HG03280 (cell line): ENCODE data around the gene STK32B.

ENCODE experiments used
- ATAC-seq: cut with Tn5 transposase; IDR thresholded peaks from one replicate; pipeline ENCODE4 v1.9.1; 2021; ENCODE audit warnings: mild to moderate bottlenecking, moderate library complexity; ENCODE audit not compliant: unreplicated experiment

Gene STK32B

DNA sequence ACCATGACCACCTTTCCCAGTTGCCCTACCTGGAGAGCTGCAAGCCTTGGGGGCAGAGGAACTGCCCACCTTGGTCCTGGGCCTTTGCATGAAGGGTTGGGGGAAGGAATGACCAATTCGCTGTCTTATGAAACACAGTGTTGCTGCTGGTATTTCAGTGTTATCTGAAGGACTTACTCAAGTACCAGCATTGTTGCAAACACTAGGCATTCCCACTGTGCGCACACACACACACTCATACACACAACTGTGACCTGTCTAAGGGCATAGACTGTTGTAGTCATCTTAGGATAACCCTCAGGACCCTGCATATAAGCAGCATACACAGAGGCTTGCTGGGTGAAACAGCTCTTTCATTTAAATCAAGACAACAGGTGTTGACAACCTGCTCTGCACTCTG is 446.2 kb downstream of the STK32B start:
- ATAC-seq: no peak

DNA sequence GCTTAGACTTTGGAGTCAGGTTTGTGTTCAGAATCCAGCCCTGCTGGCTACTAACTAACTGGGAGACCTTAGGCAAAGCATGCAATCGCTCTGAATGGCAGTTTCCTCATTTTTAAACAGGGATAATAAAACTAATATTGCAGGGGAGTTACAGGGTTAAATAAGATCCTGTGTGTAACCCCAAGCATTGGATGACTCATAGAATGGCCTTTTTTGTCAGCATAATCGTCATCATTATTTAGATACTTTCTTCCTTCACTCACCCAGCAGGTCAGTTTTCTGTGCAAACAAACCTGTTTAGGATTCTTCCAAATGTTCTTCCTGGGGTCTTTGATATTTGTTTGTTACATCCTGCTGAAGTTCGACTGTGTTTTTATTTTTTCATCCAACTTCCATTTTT is 448.9 kb downstream of the STK32B start:
- ATAC-seq: no peak

DNA sequence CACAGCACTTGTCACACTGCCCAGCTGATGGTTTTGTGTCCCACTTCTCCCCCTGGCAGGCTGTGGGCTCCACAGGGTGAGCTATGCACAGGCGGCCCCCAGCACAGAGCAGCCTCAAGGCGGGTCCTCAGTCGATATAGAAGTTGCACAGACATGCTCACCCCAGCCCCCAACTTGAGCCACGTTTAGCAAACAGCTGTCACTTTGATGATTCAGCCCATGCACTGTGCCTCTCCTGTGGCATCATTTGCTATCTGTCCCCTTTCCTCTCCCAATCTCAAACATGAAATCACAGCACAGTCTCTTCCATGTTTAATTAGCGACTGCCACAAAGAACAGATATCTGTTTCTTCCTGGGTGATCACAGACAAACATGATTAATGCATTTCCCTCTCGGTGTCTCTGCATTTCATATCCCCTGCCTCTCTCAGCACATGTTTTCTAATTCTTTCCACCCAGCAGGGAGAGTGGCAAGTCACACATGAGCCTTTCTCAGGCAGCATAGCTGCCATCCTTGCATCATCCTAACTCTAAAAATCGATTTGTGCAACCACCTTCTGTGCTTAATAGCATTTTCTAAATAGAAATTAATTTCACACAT is 452.2 kb downstream of the STK32B start:
- no peak for ATAC-seq

DNA sequence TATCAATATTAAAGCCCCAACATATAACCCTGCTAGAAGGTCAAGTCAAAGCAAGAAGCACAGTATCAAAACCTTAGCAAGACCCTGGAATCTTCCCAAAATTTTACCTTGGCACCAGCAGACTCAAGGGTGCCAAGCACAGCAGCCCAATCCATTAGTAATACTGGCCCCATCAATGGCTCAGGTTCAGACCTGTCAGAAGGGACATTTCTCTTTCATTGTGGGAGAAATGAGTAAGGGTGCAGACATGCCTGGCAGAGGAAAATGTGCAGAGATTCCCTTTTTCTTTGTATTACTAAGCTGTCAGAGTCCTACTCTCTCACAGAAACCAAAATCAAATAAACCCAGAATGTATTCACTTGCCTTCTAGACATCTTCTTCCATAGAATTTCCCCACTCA is 453.2 kb downstream of the STK32B start:
- ATAC-seq: no peak

GRCh38 chr4:5510504-5510903 is 459.2 kb downstream of the STK32B start:
- no peak for ATAC-seq

GRCh38 chr4:5511791-5512190 is 460.5 kb downstream of the STK32B start:
- ATAC-seq: no peak

GRCh38 chr4:5515646-5516045 is 464.4 kb downstream of the STK32B start:
- ATAC-seq: no peak

- ATAC-seq: no peak
Observed at GRCh38 chr4:5517372-5517771, 466.1 kb downstream of the STK32B start.

- no peak for ATAC-seq
Observed at GRCh38 chr4:5524446-5525299, 473.4 kb downstream of the STK32B start.

- no peak for ATAC-seq
Observed at GRCh38 chr4:5526080-5526846, 475.0 kb downstream of the STK32B start.

DNA sequence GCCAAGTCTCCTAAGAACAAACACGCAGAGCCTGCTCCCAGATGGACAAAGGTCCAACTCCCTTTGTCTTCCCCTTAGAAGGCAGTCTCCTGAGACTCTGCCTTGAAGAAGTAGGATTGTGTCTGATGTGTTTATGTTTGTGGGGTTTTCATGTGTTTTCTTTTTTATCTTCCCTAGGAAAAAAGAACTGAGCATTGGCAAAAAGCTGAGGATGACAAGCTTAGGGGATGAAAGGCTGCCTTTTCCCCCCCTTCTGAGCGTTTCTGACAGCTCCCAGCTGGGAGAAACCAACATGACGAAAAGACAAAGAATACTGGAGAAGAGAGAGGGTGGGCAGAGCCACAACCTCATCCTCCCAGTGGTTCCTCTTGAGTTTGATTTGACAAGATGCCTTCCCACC is 475.9 kb downstream of the STK32B start:
- no peak for ATAC-seq

GRCh38 chr4:5528031-5528436 is 476.8 kb downstream of the STK32B start:
- no peak for ATAC-seq

- no peak for ATAC-seq
Observed at GRCh38 chr4:5532100-5532499, 480.8 kb downstream of the STK32B start.

DNA sequence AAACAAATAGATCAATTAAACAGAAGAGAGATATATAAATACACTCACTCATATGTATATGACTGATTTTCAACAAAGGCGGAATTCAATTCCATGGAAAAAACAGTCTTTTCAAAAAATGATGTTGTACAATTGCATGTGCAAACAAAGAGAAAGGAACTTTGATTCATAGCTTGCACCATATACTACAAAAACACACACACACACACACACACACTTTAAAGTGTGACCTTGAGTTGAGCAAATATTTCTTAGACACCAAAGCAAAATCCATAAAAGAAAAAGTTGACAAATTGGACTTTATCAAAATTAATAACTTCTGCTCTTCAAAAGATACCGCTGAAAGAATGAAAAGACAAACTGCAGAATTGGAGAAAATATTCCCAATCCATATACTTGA is 488.3 kb downstream of the STK32B start:
- ATAC-seq: no peak

DNA sequence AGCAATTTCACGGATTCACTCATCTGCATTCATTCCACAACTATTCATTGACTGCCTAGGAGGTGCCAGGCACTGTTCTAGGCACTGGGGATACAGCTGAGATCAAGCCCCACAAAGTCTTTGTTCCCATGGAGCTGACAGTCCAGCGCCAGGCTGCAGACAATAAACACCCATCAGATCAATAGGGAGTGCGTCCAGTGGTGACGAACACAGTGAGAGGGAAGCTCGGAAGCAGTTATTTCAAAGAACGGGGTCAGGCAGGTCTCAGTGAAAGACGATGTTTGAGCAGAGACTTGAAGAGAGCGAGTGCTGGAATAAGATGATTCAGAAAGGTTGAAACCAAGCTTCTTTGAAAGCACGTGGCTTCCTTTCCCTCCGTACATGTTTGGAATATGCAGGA is 489.9 kb downstream of the STK32B start:
- ATAC-seq: no peak

DNA sequence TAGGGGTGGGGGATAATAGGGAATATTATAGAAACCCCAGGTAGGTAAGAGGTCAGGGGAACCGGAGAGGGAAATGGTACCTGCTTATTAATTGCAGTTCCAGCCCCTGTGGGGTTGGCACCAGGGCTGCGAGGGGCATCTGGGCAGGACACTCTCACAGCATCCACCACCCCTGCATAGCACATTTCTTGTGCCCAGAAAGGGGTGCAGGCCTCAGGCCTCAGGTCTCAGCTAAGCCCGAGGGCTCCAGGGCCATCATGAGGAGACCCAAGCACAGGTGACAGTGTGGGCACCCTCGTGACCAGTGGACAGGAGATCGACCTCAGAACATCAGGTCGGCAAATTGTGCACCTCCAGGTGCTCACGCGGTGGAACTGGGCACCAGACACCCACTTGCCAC is 492.4 kb downstream of the STK32B start:
- ATAC-seq: no peak

DNA sequence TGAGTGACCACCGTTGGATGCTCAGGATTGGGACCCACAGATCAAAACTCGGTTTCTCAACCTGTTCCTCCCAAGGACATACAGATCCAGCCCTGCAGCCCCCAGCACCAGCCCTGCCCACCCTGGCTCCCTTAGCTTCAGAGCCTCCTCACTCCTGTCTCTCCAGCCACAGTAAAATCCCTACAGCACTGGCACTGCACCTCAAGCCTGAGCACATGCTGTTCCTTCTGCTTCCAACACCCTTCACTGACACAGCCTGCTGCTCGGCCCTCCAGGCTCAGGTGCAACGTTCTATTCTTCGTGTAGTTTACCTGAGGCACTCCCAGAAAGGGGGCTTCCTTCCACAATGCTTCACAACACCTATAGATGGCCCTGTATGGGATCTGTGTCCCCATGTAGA is 493.5 kb downstream of the STK32B start:
- no peak for ATAC-seq

GRCh38 chr4:5545271-5545670 is 494.0 kb downstream of the STK32B start:
- ATAC-seq: no peak

GRCh38 chr4:5547651-5548249 is 496.5 kb downstream of the STK32B start:
- ATAC-seq: no peak
